Measurements from ENCODE around the gene MYRIP.
"Not testable (repeated sequence)": the region's sequence is repeated elsewhere in the genome, so short reads cannot be mapped to it uniquely, and the experiment has no call there.

The MYRIP gene

GRCh38 chr3:40045051-40045450, 235.6 kb downstream of the MYRIP start:
- DNase-seq, result no peak

- no peak for DNase-seq
Observed at GRCh38 chr3:40046149-40046548, 236.7 kb downstream of the MYRIP start.

GRCh38 chr3:40047406-40047805, 238.0 kb downstream of the MYRIP start:
- DNase-seq, result no peak

DNA sequence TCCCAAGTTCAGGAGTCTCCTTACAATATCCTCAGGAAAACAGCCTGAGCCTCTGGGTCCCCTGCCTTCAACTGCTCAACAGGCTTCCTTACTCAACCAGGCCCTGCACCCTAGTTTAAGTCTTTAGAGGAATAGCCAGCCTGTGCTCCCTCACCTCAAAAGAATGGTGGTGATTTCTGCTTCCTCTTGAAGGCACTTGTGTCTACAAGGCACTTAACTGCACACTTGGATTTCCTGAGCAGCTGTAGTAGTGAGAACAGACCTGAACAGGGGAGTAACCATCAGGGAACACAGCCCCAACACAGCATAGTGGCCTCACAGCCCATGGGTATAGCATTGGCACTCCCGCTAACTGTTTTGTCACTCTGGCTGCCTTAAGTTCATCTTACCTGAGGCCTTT, 244.3 kb downstream of the MYRIP start:
- no peak for DNase-seq

DNA sequence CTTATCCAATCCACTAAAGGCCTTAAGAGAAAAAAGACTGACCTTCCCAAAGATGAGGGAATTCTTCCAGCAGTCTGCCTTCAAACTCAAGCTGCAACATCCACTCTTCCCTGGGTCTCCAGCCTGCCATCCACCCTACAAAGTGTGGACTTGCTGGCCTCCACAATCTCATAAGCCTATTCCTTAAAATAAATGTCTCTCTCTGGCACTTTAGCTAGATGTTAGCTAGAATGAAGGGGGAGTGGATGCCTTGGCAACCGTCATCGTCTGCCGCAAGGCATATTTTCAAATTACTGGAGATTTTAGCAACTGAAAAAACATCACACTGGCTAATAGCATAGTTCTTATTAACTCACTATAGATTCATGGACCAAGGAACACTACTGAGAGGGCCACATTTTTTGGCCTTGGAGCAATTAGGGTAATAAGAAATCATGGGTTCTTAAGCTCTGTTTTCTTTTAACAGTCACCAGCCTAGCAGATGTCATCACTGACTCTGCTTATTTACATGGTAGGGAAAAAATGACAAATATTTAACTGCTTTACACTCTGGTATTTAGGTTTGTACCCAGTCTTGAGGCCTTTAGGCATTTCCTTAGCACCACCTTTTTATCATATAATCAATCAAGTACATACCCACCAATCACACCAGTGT, 245.3 kb downstream of the MYRIP start:
- no peak for DNase-seq

- DNase-seq, result no peak
Observed at GRCh38 chr3:40055361-40055760, 246.0 kb downstream of the MYRIP start.

DNA sequence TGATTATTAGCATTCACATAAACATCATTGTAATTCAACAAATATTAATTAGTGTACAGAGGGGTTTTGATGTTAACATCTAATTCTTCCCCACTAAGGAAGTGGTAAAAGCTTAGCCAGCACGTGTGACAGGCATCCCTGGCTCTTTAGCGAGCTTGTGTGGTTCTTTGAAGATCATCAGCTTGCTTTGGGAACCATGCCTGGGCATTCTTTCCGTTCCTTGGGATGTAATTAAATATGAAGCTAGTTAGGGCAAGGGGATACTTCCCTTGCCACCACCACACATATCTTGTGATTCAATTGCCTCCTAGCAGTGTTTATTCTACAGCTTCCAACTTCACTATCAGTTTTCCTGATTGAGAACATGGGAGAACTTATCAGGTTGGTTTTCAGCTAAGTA, 246.5 kb downstream of the MYRIP start:
- DNase-seq, result no peak

GRCh38 chr3:40057077-40057476, 247.7 kb downstream of the MYRIP start:
- no peak for DNase-seq

DNA sequence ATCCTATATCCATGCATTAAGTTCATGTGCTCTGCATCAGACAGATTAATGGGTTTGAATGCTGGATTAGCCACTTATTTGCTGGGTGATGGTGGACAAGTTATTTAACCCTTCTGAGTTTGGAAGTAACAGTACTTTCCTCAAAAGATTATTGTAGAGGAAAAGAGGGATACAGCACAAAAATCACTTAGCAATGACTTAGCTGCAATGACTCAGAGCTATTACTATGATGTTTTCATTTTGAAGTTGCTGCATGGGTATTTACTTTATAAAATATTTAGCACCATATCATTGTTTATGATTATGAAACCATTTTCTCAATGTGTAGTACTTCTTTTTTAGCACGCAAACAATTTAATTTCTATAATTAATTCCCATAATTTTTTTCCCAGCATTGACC, 248.4 kb downstream of the MYRIP start:
- DNase-seq, result no peak

DNA sequence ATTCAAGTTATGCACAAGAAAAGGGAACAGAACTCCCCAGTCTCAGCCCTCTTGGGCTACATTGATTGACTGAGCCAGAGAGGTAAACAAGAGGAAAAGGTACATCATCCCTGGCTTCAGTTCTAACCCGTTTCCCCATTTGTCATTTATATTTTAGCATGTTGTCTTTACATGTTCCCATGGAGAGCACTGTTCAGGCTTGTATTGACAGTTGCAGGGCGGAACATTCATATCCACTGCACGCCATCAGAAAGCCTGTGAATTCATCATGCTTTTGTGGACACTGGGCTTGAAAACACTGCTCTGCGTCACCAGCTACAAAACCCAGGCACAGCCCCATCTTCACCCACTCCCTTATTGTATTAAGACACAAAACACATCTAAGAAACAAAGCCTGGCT, 259.2 kb downstream of the MYRIP start:
- no peak for DNase-seq

GRCh38 chr3:40070816-40071215, 261.4 kb downstream of the MYRIP start:
- DNase-seq, result no peak

- no peak for DNase-seq
Observed at GRCh38 chr3:40071683-40072238, 262.4 kb downstream of the MYRIP start.

DNA sequence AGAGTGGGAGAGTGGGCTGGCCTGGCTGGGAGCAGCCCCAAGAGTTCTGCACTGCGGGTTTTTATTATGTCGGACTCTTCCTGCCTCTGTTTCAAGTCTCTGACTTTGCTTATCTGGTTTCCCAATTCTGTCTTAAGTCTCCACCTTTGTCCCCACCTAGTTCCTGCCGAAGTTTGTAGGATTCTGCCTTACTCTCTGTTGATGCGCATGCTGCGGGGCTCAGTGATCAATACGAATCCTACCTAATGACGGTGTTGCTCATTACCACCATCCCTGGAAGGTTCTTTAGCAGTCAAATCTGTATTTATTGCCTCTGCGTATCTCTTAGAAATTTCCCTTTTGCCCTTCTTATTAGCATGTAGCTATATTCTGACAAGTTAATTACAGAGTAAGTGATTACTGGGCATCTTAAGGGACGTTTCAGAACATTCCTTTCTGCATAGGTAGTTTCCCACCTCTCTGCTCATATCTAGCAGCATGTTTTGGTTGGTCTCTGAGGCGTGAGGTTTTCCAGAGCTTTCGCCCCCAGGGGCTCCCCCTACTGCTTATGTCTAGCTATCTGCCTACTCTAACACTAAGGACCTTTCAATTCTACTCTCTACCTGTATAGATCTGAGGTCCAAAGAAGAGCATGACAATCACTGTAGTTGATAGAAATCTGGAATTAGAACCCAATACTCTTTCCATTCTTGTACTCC, 264.1 kb downstream of the MYRIP start:
- no peak for DNase-seq

- DNase-seq, result not testable (repeated sequence)
Observed at GRCh38 chr3:40077139-40077538, 267.7 kb downstream of the MYRIP start.

DNA sequence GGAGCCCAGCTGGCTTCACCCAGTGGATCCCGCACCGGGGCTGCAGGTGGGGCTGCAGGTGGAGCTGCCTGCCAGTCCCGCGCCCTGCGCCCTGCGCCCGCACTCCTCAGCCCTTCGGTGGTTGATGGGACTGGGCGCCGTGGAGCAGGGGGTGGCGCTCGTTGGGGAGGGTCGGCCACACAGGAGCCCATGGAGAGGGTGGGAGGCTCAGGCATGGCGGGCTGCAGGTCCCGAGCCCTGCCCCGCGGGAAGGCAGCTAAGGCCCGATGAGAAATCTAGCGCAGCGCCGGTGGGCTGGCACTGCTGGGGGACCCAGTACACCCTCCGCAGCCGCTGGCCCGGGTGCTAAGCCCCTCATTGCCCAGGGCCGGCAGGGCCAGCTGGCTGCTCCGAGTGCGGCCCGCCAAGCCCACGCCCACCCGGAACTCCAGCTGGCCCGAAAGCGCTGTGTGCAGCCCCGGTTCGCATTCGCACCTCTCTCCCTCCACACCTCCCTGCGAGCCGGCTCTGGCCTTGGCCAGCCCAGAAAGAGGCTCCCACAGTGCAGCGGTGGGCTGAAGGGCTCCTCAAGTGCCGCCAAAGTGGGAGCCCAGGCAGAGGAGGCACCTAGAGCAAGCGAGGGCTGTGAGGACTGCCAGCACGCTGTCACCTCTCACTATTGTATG, 268.6 kb downstream of the MYRIP start:
- not testable (repeated sequence) for DNase-seq

GRCh38 chr3:40078590-40078989, 269.2 kb downstream of the MYRIP start:
- DNase-seq, result no peak

DNA sequence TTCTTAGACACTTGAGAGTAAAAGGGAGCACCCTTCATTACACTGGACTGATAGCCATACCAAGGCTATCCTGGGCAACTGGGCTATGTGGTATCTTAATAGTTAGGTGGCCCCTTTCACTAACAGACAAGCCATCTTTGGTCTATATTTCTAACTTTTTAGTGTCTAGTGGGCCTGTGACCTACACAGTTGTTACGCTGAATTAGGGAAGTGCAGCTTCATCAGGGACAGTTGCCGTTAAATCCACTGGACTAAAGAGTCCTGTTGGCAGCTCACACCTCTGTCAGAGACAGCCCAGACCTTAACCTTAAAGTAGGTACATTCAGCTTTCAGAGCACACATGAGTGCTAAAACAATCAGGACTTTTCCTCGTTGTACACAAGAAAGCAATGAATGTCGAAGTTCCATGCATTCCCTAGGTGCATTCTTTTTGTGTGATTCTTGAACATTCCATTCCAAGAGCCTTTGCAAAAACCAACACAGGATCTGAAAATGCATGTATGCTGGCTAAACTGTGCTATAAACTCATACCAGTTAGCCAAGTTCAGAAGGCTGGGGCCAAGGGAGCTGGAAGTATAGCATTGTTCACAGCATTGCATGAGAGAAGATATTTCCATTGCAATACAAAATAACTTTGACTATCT, 269.9 kb downstream of the MYRIP start:
- no peak for DNase-seq

- no peak for DNase-seq
Observed at GRCh38 chr3:40079847-40080240, 270.4 kb downstream of the MYRIP start.

GRCh38 chr3:40083066-40083465, 273.7 kb downstream of the MYRIP start:
- DNase-seq, result no peak

DNA sequence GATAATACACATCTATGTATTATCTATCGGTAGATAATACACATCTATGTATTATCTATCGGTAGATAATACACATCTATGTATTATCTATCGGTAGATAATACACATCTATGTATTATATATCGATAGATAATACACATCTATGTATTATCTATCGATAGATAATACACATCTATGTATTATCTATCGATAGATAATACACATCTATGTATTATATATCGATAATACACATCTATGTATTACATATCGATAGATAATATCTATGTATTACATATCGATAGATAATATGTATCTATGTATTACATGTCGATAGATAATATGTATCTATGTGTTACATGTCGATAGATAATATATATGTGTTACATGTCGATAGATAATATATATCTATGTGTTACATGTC, 275.0 kb downstream of the MYRIP start:
- not testable (repeated sequence) for DNase-seq

GRCh38 chr3:40086890-40087883, 277.8 kb downstream of the MYRIP start:
- DNase-seq, result no peak

DNA sequence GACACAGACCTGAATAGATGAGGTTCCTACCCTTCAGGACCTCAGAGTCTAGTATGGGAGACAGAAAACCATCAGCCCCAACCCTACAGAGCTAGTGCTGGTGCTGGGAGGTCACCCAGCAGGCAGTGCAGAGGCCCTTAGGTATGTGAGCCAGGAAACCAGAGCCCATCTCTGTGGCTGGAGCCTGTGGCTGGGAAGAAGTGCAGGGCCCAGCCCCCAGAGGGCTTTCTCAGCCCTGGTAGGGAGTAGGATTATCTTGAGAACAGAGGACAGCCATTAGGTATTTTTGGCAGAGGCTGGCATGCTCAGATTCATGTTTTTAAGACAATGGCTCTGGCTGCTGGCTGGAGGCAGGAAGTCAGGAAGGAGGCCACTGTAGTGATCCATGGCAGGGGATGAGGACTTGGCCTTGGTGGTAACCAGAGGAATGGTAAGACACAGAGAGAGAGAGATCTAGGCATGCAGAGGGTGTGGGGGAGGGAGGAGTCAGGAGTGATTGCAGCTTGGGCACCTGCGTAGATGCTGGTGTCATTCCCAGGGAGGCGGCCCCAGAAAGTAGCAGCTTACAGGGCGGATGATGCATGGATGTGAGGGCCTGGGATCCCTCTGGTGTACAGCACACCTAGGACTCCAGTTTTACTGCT, 279.2 kb downstream of the MYRIP start:
- no peak for DNase-seq

All from activated CD4-positive, alpha-beta T cell treated with anti-CD3 and anti-CD28 coated beads, Interleukin-2, amount 50 U/mL, for 16 hours (primary cell).